ENCODE data around the gene ANO5. TPM values are rescaled to one million over a fixed set of nuclear protein-coding genes. Genes with fewer than 3 reads are reported as not detected.
A peak's percentile ranks its signal among the peaks of the same experiment; 100 is the strongest.

Gene ANO5
- total and polyA plus RNA-seq, 3 donors from 2014 or later, result 4.8 to 7.1 (median 5.8) TPM

DNA sequence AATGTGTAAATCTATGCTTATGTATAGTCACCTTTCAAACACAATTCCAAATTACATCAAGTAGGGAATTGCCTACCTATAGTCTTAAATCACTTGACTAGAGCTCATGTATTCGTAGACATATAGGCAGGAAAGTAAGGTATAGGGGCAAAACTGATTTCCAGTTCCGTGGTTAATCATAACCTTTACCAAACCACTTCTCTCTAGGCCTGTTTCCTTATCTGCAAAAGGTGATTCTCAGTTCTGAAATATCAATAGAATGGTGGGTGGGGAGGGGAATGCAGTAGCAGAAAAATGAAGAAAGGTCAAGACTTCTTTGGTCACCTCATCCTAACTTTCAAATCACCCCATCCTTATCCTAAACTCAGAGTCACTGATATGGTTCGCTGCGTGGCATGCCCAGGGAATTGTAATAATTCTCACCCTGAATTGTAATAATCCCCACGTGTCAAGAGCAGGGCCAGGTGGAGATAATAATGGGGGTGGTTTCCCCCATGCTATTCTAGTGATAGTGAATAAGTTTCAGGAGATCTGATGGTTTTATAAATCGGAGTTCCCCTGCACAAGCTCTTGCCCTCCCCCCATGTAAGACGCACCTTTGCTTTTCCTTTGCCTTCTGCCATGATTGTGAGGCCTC, 1.9 kb upstream of the ANO5 start:
- Histone ChIP-seq H3K27me3 (no peaks in the 10 kb centered on the region), H3K4me3 (no peak overlapping the region), H3K36me3 (ENCODE audit: low read depth, missing control alignments) (no peaks in the 10 kb centered on the region), H3K9me3 (no peaks in the 10 kb centered on the region), H3K27ac (no peak overlapping the region), H3K4me1 (no peaks in the 10 kb centered on the region)
- no peak for DNase-seq
- no peak for TF ChIP-seq CTCF (IDR thresholded peaks at IDR 0.05)
- no peak for TF ChIP-seq POLR2A (IDR thresholded peaks at IDR 0.05)
- 69 to 81% methylated on average over 7 of the region's 7 CpGs for WGBS, 2 donors
- intact Hi-C loops (cut with DNase I; ENCODE audit: low total_unique reads), result no loop called here

- DNase-seq, result peak; percentile 37
- WGBS, 2 donors, result 2% methylated on average over 7 of the region's 7 CpGs
These were observed 620 bp upstream of the ANO5 start for GRCh38 chr11:22192289-22192641.

DNA sequence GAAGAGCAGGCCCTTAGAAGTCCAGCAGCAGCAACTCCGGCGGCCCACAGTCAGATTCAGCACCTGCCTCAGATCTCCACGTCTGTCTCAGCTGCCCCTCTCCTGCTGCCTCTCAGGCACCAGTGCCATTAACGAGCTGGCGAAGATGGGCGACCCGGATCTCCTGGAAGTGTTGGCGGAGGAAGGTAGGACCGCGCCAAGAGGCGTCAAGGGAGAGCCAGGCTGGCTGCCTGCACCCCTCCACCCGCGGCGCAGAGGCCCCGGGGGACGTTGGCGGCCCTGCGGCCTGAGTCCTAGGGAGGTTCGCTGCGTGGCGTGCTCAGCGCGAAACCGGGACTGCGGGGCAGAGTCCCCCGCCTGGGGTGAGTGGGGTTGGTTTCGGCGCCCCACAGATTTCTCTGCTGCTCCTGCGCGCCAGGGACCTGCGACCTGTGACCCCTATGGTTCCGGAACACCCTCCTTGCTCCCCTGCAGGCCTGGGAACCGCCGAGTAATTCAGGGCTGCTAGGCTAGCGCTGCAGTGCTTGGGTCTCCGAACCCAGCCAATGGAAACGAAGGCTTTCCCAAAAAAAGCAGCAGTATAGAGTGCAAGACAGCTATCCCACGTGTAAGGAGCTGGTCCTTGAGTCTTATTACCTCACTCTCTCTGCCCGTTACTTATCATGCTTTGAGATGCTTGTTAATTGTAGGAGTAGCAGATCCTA, 615 bp downstream of the ANO5 start:
- WGBS, 2 donors, result 1 to 4% methylated on average over 8 to 39 of the region's 39 CpGs
- peak overlapping the region; percentile 49 to 53 for H3K27ac ChIP-seq
- no peaks in the 10 kb centered on the region for H3K36me3 ChIP-seq (ENCODE audit: low read depth, missing control alignments)

More at GRCh38 chr11:22192289-22192641, 620 bp upstream of the ANO5 start:
- no peaks in the 10 kb centered on the region for H3K36me3 ChIP-seq (ENCODE audit: low read depth, missing control alignments)
- H3K4me3 ChIP-seq, result peak overlapping the region; percentile 65 to 81
- TF ChIP-seq POLR2A (IDR thresholded peaks at IDR 0.05) (no peak), CTCF (IDR thresholded peaks at IDR 0.05) (no peak)
- no peaks in the 10 kb centered on the region for H3K4me1 ChIP-seq
- peak overlapping the region in 1 of 2 donors; percentile 53 for H3K27ac ChIP-seq
- intact Hi-C loops (cut with DNase I; ENCODE audit: low total_unique reads), result no loop called here
- no peaks in the 10 kb centered on the region for H3K27me3 ChIP-seq
- no peaks in the 10 kb centered on the region for H3K9me3 ChIP-seq

GRCh38 chr11:22194306-22194705, 1.4 kb downstream of the ANO5 start:
- WGBS, 2 donors, result 49 to 50% methylated on average over 5 of the region's 5 CpGs
- no peak for DNase-seq
- no peak for TF ChIP-seq POLR2A (IDR thresholded peaks at IDR 0.05)
- no peak for TF ChIP-seq CTCF (IDR thresholded peaks at IDR 0.05)
- intact Hi-C loops (cut with DNase I; ENCODE audit: low total_unique reads), result no loop called here
- Histone ChIP-seq H3K4me1 (no peaks in the 10 kb centered on the region), H3K9me3 (no peaks in the 10 kb centered on the region), H3K4me3 (no peak overlapping the region), H3K36me3 (ENCODE audit: low read depth, missing control alignments) (no peaks in the 10 kb centered on the region), H3K27me3 (no peaks in the 10 kb centered on the region), H3K27ac (no peak overlapping the region)

More for the DNA sequence above, 615 bp downstream of the ANO5 start:
- intact Hi-C loops (cut with DNase I; ENCODE audit: low total_unique reads), result no loop called here
- H3K9me3 ChIP-seq, result no peaks in the 10 kb centered on the region
- TF ChIP-seq CTCF (IDR thresholded peaks at IDR 0.05) (no peak), POLR2A (IDR thresholded peaks at IDR 0.05) (no peak)
- peak; percentile 35 for DNase-seq
- H3K4me1 ChIP-seq, result no peaks in the 10 kb centered on the region
- H3K27me3 ChIP-seq, result no peaks in the 10 kb centered on the region
- peak overlapping the region; percentile 65 to 81 for H3K4me3 ChIP-seq
